K562 (cell line): ENCODE results near the gene GALNT9. TPM values are rescaled to one million over a fixed set of nuclear protein-coding genes. Genes with fewer than 3 reads are reported as not detected.

ENCODE experiments used
- ATAC-seq: fragments of 200-7000 bp; cut with Tn5 transposase; 3 replicates; pipeline ENCODE4 v1.9.1; 2020; ENCODE audit warnings: moderate library complexity
- BruUV-seq: library from RNA; stranded (reverse); fragments of 400-500 nt; replicated peaks from 2 replicates; lab custom pipeline; 2021; lab: Mats Ljungman, UMichigan
- CTCF ChIA-PET: fragments of 300-600 bp; formaldehyde crosslinking; extraction: SDS; loops from one replicate; lab custom pipeline; 2021; ENCODE audit warnings: low intra/inter-chr PET ratio; lab: Yijun Ruan, JAX
- POLR2A ChIA-PET: fragments of 300-600, 350-650 bp; sonication (Branson Sonifier 250); formaldehyde crosslinking; extraction: SDS; loops from one replicate; lab custom pipeline; 2021; ENCODE audit warnings: antibody characterized with exemption, inconsistent platforms; lab: Yijun Ruan, JAX
- DNase-seq, 4 experiments: peaks; one replicate each; pipeline versions ENCODE4 v3.0.0 to v3.0.0-alpha.2; 2011 to 2018; ENCODE audit warnings: low spot score in 3 of 4, mixed read lengths in 3 of 4; ENCODE audit errors: extremely low read depth in 1 of 4
- FAIRE-seq: peaks from 2 replicates; lab custom pipeline; 2011; peaks lifted over from hg19 to GRCh38; lab: Jason Lieb, UNC
- H2AFZ ChIP-seq: 2 replicates; pipeline ENCODE4 v1.6.0; 2011; ENCODE audit warnings: low read depth, low read length, control low read depth, inconsistent platforms
- H3K27ac ChIP-seq: fragments of 200-600 bp; 3 replicates; pipeline ENCODE4 v1.8.0; 2011; ENCODE audit warnings: low read depth, mild to moderate bottlenecking, control low read depth, inconsistent platforms, low read length, moderate library complexity, mixed read lengths; ENCODE audit errors: extremely low read depth
- H3K27me3 ChIP-seq, 2 experiments: fragments of 300-600 bp in 1 of 2; 2 replicates in 1 of 2; 3 replicates in 1 of 2; pipeline versions ENCODE4 v1.6.0 to v1.8.0; 2011; ENCODE audit warnings: inconsistent platforms in 2 of 2, low read length in 2 of 2, mild to moderate bottlenecking in 1 of 2, mixed read lengths in 1 of 2, moderate library complexity in 1 of 2; ENCODE audit not compliant: control insufficient read depth in 2 of 2, insufficient read depth in 2 of 2
- H3K36me3 ChIP-seq: fragments of 300-600 bp; 3 replicates; pipeline ENCODE4 v1.8.0; 2011; ENCODE audit warnings: mild to moderate bottlenecking, low read length, inconsistent platforms; ENCODE audit not compliant: control insufficient read depth, insufficient read depth
- H3K4me1 ChIP-seq, 2 experiments: fragments of 200-600 bp in 1 of 2; replicated peaks in 1 of 2; 2 replicates in 1 of 2; 3 replicates in 1 of 2; pipeline versions ENCODE4 v1.5.1 to v1.8.0; 2011; ENCODE audit warnings: inconsistent platforms in 2 of 2, low read length in 2 of 2, mild to moderate bottlenecking in 1 of 2, mixed read lengths in 1 of 2, moderate library complexity in 1 of 2; ENCODE audit not compliant: control insufficient read depth in 2 of 2, insufficient read depth in 2 of 2
- H3K4me2 ChIP-seq: 2 replicates; pipeline ENCODE4 v1.6.1; 2011; ENCODE audit warnings: low read length, control low read depth, inconsistent platforms, mixed read lengths; ENCODE audit not compliant: insufficient read depth
- H3K4me3 ChIP-seq: fragments of 200-600 bp; sonication (generic), shearing (Covaris generic); 2 replicates; pipeline ENCODE4 v1.5.1; 2016; ENCODE audit warnings: control low read depth, inconsistent platforms
- H3K79me2 ChIP-seq: fragments of 200-600 bp; 3 replicates; pipeline ENCODE4 v1.8.0; 2011; ENCODE audit warnings: low read length, inconsistent platforms; ENCODE audit not compliant: control insufficient read depth, insufficient read depth
- H3K9ac ChIP-seq, 2 experiments: 2 replicates each; pipeline versions ENCODE4 v1.6.0 to v1.6.1; 2011; ENCODE audit warnings: low read depth in 2 of 2, low read length in 2 of 2, control low read depth in 1 of 2, inconsistent platforms in 1 of 2, mild to moderate bottlenecking in 1 of 2, mixed read lengths in 1 of 2; ENCODE audit not compliant: insufficient read depth in 1 of 2
- H3K9me1 ChIP-seq: one replicate; pipeline ENCODE4 v1.6.0; 2011; ENCODE audit warnings: inconsistent platforms, mild to moderate bottlenecking, low read length, moderate library complexity; ENCODE audit not compliant: control insufficient read depth, insufficient read depth
- H3K9me3 ChIP-seq: replicated peaks from 2 replicates; pipeline ENCODE4 v1.5.1; 2011; ENCODE audit warnings: low read depth, low read length, inconsistent platforms; ENCODE audit not compliant: control insufficient read depth, insufficient read depth
- H4K20me1 ChIP-seq: replicated peaks from 2 replicates; pipeline ENCODE4 v1.6.1; 2011; ENCODE audit warnings: low read length, inconsistent platforms, mixed read lengths; ENCODE audit not compliant: control insufficient read depth, insufficient read depth
- CBX1 ChIP-seq: sonication (generic); IDR thresholded peaks from 2 replicates; pipeline ENCODE4 v1.6.1; 2016; ENCODE audit warnings: antibody characterized with exemption, low read depth, mild to moderate bottlenecking
- CBX3 ChIP-seq, 2 experiments: IDR thresholded peaks; 1 replicate in 1 of 2; 2 replicates in 1 of 2; pipeline ENCODE4 v1.6.1; 2012; ENCODE audit warnings: inconsistent platforms in 2 of 2, low read length in 2 of 2, borderline replicate concordance in 1 of 2, control low read depth in 1 of 2
- CBX5 ChIP-seq: IDR thresholded peaks from 2 replicates; pipeline ENCODE4 v1.6.1; 2014; ENCODE audit warnings: low read depth, borderline replicate concordance
- CHD2 ChIP-seq: IDR thresholded peaks from 2 replicates; pipeline ENCODE4 v1.6.1; 2011; ENCODE audit warnings: low read depth, low read length
- CREM ChIP-seq: IDR thresholded peaks from 2 replicates; pipeline ENCODE4 v1.6.1; 2014; ENCODE audit warnings: antibody characterized with exemption, low read depth
- CTCF ChIP-seq, 3 experiments: IDR thresholded peaks in 2 of 3; conservative IDR thresholded peaks in 1 of 3; 2 replicates each; pipeline ENCODE4 v1.5.1; 2011 to 2012; ENCODE audit warnings: low read length in 3 of 3, mild to moderate bottlenecking in 3 of 3, control low read depth in 2 of 3, improper control_type of control experiment in 1 of 3, inconsistent platforms in 1 of 3, low read depth in 1 of 3, mixed read lengths in 1 of 3, moderate library complexity in 1 of 3; ENCODE audit not compliant: insufficient read depth in 2 of 3
- CXXC5 ChIP-seq: fragments of 250-450 bp; sonication (Bioruptor Pico); IDR thresholded peaks from 2 replicates; pipeline ENCODE4 v1.8.0; 2022; ENCODE audit warnings: inconsistent platforms, mild to moderate bottlenecking, moderate library complexity
- E2F8 ChIP-seq: fragments of 450-650 bp; IDR thresholded peaks from 2 replicates; pipeline ENCODE4 v1.7.1; 2018; ENCODE audit warnings: mild to moderate bottlenecking, low read depth; ENCODE audit not compliant: partially characterized antibody
- EHMT2 ChIP-seq: fragments of 450-650 bp; IDR thresholded peaks from 2 replicates; pipeline ENCODE4 v1.6.1; 2018; ENCODE audit warnings: antibody characterized with exemption
- ESRRB ChIP-seq: fragments of 250-450 bp; sonication (Bioruptor Pico); IDR thresholded peaks from 2 replicates; pipeline ENCODE4 v1.5.0; 2020; ENCODE audit warnings: mild to moderate bottlenecking, moderate library complexity, borderline replicate concordance
- HINFP ChIP-seq: fragments of 450-650 bp; conservative IDR thresholded peaks from 2 replicates; pipeline ENCODE4 v1.6.1; 2016; ENCODE audit warnings: missing genetic modification characterization, low read depth, mild to moderate bottlenecking, control low read depth, missing compliant biosample characterization
- SNIP1 ChIP-seq: fragments of 450-650 bp; IDR thresholded peaks from 2 replicates; pipeline ENCODE4 v1.7.1; 2017; ENCODE audit warnings: low read depth, mild to moderate bottlenecking
- TRIM28 ChIP-seq: fragments of 450-650 bp; IDR thresholded peaks from 2 replicates; pipeline ENCODE4 v1.6.1; 2017
- ZNF280B ChIP-seq: fragments of 250-450 bp; sonication (Bioruptor Pico); IDR thresholded peaks from 2 replicates; pipeline ENCODE4 v1.5.1; 2021; ENCODE audit warnings: mild to moderate bottlenecking
- WGBS: fragments of 100-300 bp; shearing (Covaris generic); methylation state at CpG from one replicate; pipeline ENCODE4 v1.1.6; 2016; ENCODE audit warnings: low coverage, mixed read lengths; ENCODE audit not compliant: insufficient coverage; ENCODE audit errors: missing lambda C conversion rate; 5-methylcytosine and 5-hydroxymethylcytosine counted together
- in situ Hi-C: fragments of 300-500 bp; cut with MboI; formaldehyde crosslinking; loops from 4 replicates; pipeline ENCODE4 v1.15.0; 2018; ENCODE audit warnings: inconsistent platforms, mixed read lengths
- intact Hi-C: fragments of 100-400 bp; cut with micrococcal nuclease; formaldehyde crosslinking; loops from 2 replicates; pipeline ENCODE4 v1.14.2; 2022
- polyA plus RNA-seq, 8 experiments: library from polyadenylated mRNA; depleted of rRNA in 4 of 8; stranded (reverse) in 5 of 8; unstranded in 3 of 8; fragments of >200 nt; fragmentation: Nextera tagmentation in 2 of 8; fragmentation: Illumina TruSeq in 1 of 8; extraction: Ambion mirVana in 2 of 8; extraction: Trizol in 1 of 8; gene quantifications; 2 replicates each; pipeline versions ENCODE4 v1.2.1 to v1.2.3, GENCODE V29; 2011 to 2014; ENCODE audit warnings: inconsistent platforms in 1 of 8, missing spikeins in 1 of 8
- total RNA-seq, 7 experiments: library from RNA; depleted of rRNA in 6 of 7; stranded (reverse); fragments of >200 nt in 6 of 7; fragmentation: Illumina TruSeq in 2 of 7; extraction: Trizol in 2 of 7; gene quantifications; 2 replicates each; pipeline versions ENCODE4 v1.2.1 to v1.2.3, GENCODE V29; 2011 to 2021; ENCODE audit warnings: low replicate concordance in 1 of 7

The GALNT9 gene
- total and polyA plus RNA-seq, 9 of the 15 experiments (the other 6 are each of a cell fraction or from before 2014, with no cell fraction given): not detected

- H3K9me3 ChIP-seq: peaks cover 19% of the 10 kb centered on the region
- POLR2A ChIA-PET: interaction anchor here (1.0 kb wide), 1 partner anchor 11 kb away, joined by 3 read pairs; no protein-coding TSS in a partner anchor
- peaks cover 22 to 65% of the 10 kb centered on the region in 2 experiments; a peak in 4 of 5 replicates for H3K27me3 ChIP-seq
- BruUV-seq: no TSS peak
- no peaks in the 10 kb centered on the region for H4K20me1 ChIP-seq
- in situ Hi-C loops (no loop called here), intact Hi-C loops (no loop called here)
- H3K4me2 ChIP-seq: no peak overlapping the region
- no peak overlapping the region for H3K9ac ChIP-seq
- H3K4me1 ChIP-seq: peaks cover 3 to 37% of the 10 kb centered on the region in 2 experiments; a peak in 2 of 5 replicates
- H3K36me3 ChIP-seq: no peaks in the 10 kb centered on the region
- H3K27ac ChIP-seq: no peak overlapping the region
- peak; percentile 78 for FAIRE-seq
- DNase-seq: peak; percentile 62 to 72 (median 66)
- no peak overlapping the region for H3K4me3 ChIP-seq
- 2% methylated on average over 10 of the region's 10 CpGs for WGBS
- CTCF ChIA-PET: no interaction called here
- H3K79me2 ChIP-seq: no peaks in the 10 kb centered on the region
- ATAC-seq: peak; percentile 58
- H2AFZ ChIP-seq: no peak overlapping the region
- no peaks in the 10 kb centered on the region for H3K9me1 ChIP-seq
- TF ChIP-seq ESRRB (CRISPR knock-in tag) (no peak), TRIM28 (peak; percentile 92), ZNF280B (CRISPR knock-in tag) (no peak), EHMT2 (peak; percentile 94), CBX5 (peak; percentile 99), CXXC5 (CRISPR knock-in tag) (0 out of 2 replicates have a peak, but pooled peaks have one; percentile 14), CBX1 (peak; percentile 85; the same call in 1 of the 2 replicates), CTCF (IDR thresholded peaks at IDR 0.05 in 2 of 3, conservative IDR thresholded peaks at IDR 0.05 in 1 of 3; ENCODE audit: insufficient read depth in 2 of 3, low read depth in 1 of 3, low read length in 3 of 3) (peak; percentile 66 to 86 (median 85)), HINFP (tag) (peak; percentile 84), SNIP1 (no peak), CHD2 (no peak), CBX3 (IDR thresholded peaks at IDR 0.05; ENCODE audit: borderline replicate concordance in 1 of 2, low read length in 2 of 2) (peak in 1 of 2 experiments; percentile 100; a peak in 2 of 3 replicates), CREM (0 out of 2 replicates have a peak, but pooled peaks have one; percentile 40), E2F8 (no peak)
Measured at GRCh38 chr12:132194056-132194455, 135.3 kb downstream of the GALNT9 start.
